ENCODE data around the gene PIM3.
A peak's percentile ranks its signal among the peaks of the same experiment; 100 is the strongest.

PIM3 gene

DNA sequence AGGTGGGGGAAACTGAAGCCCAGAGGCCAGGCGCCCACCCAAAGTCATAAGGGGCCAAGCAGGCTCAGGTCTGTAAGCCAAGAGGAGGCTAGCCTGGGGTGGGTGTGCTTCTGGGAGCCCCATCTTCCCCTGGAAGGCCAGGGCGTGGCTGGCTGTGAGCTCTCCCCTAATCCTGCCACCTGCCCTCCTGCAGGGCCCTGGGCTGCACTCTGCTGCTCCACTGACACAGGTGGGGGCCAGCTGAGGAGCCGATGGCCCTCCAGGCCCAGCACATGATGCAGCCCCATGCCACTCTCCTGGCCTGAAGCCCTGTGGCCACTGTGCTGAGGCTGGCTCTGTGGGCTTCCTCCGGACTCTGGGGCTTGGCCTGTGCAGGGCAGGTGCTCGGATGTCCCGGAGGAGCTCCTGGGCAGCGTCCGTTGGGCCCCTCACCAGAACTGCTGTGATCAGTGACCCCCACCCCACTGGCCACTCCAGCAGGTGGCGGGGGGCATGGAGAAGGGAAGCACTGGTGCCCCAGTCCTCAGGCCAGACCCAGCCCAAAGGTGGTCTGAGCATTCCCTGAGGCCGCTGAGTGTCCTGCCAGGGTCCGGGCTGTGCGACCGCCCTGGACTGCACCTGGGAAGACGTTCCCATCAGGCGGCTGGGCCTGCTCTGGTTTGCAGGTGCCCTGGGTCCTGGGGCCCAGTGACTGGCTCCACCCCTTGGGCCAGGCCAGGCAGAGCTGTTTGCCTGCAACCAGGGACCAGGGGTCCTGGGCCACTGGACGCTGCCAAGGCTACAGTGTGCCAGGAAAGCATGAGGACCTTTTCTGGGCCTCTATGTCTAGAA lies 8.5 kb downstream of the PIM3 start:
- 93% methylated on average over 16 of the region's 16 CpGs for WGBS

DNA sequence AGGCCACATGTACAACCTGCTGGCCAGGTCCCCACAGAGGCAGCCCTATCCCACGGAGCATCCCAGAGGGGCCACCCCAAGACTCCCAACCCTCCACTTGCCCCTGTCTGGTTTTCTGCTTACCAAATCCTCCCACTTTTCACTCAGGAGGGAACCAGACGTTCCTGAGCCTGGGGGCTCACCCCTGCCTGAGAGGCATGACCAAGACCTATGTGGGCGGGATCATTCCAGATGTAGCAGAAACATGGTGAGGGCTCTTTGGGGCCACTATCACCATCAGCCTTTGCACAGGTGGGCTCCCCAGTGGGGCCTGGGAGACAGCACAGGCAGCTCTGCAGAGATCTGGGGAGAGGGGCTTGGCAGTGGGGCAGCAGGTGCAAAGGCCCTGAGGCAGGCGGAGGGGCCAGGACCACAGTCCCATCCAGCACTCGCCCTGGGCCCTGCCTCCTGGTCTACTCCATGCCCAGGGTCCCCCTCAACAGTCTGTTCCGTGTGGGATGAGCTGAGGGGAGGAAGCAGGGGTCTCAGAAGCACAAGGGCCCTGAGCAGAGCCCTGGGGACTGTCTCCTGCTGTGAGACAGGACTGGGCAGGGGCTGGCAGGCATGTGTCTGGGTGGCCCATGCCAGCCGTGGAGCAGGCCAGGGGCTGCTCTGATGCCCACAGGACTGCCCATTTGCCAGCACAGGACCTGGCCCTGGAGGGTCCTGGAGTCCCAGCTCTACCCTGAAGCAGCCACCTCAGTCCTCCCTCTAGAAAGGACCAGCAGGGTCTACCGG lies 9.4 kb downstream of the PIM3 start:
- no peak overlapping the region for H2BK5ac ChIP-seq (ENCODE audit: low read depth, low read length, poor library complexity, severe bottlenecking)

More for the DNA sequence above, 8.5 kb downstream of the PIM3 start:
- no peak overlapping the region for H3K23ac ChIP-seq (ENCODE audit: low read length in 2 of 2)
- peaks cover 5 to 37% of the 10 kb centered on the region in 2 experiments for H3K36me3 ChIP-seq (ENCODE audit: control insufficient read depth in 1 of 2, insufficient read depth in 2 of 2, low read depth in 1 of 2, low read length in 2 of 2)
- H3K9me3 ChIP-seq (ENCODE audit: control insufficient read depth, low read length) = no peaks in the 10 kb centered on the region
- no peak overlapping the region for H2BK5ac ChIP-seq (ENCODE audit: low read depth, low read length, poor library complexity, severe bottlenecking)
- H3K4me1 ChIP-seq (ENCODE audit: control insufficient read depth, insufficient read depth, low read depth, low read length) = peaks cover 54% of the 10 kb centered on the region
- peak overlapping the region; percentile 49 for H2BK15ac ChIP-seq (ENCODE audit: low read depth, poor library complexity, severe bottlenecking)
- no peak overlapping the region for H3K27ac ChIP-seq (ENCODE audit: low read length, poor library complexity, severe bottlenecking)
- H2BK120ac ChIP-seq (ENCODE audit: low read depth, low read length) = peak overlapping the region; percentile 29
- H3K79me1 ChIP-seq (replicated peaks; ENCODE audit: low read length, poor library complexity, severe bottlenecking) = peaks cover 18% of the 10 kb centered on the region
- H3K9ac ChIP-seq (ENCODE audit: low read length) = no peak overlapping the region
- H3K4ac ChIP-seq (ENCODE audit: low read depth in 1 of 2, low read length in 2 of 2) = peak overlapping the region; percentile 44 to 63
- peak overlapping the region; percentile 10 for H2AK5ac ChIP-seq (ENCODE audit: low read length, severe bottlenecking)
- peak overlapping the region in 1 of 2 experiments; percentile 25 for H3K18ac ChIP-seq (ENCODE audit: low read depth in 1 of 2, low read length in 2 of 2)
- peak overlapping the region; percentile 83 to 96 for H2BK12ac ChIP-seq (ENCODE audit: low read length in 2 of 2)
- H3K4me3 ChIP-seq (ENCODE audit: insufficient read depth in 1 of 2, low read depth in 1 of 2, low read length in 2 of 2) = no peak overlapping the region
- H2AFZ ChIP-seq (ENCODE audit: low read depth, low read length) = no peak overlapping the region
- no peak overlapping the region for H4K8ac ChIP-seq (ENCODE audit: low read length)
- peak overlapping the region; percentile 85 for H4K91ac ChIP-seq (ENCODE audit: low read length)
- no peak overlapping the region for H3K4me2 ChIP-seq (ENCODE audit: low read length, poor library complexity, severe bottlenecking)
- no peak overlapping the region for H3K14ac ChIP-seq (ENCODE audit: low read length in 2 of 2)
- no peaks in the 10 kb centered on the region for H3K27me3 ChIP-seq (ENCODE audit: control insufficient read depth in 1 of 2, insufficient read depth in 1 of 2, low read length in 2 of 2)
- DNase-seq = no peak

DNA sequence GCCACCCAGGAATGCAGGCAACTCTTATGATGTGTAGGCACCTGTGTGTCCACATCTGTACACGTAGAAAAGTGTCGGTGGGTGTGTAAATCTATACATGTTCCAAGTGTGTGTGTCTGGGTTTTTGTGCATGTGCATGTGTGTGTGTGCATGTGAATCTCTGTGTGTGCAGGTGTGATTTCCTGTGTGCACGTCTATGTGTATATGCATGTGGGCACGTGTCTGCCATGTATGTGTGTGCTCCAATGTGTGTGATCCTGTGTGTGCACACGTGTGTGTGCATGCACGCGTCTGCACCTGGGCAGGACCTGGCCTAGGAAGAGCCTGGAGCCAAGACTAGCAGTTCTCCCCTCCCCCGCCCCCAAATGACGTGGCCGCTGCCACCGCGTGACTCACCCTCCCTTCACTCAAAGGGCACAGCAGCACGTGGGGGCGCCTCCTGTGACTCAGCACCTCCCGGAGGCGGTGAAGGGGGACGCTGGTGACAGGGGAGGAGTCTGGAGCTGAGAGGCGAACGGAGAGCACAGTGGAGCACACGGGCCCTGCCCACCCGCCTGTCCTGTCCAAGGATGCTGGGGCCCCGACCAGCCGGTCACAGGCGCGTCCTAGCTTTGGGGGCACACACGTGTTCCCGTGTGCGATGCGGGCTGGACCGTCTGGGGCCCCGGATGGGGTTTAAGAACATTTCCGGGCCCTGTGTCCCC lies 10.1 kb downstream of the PIM3 start:
- Histone ChIP-seq H3K27ac (ENCODE audit: low read length, poor library complexity, severe bottlenecking) (no peak overlapping the region), H3K36me3 (ENCODE audit: control insufficient read depth in 1 of 2, insufficient read depth in 2 of 2, low read depth in 1 of 2, low read length in 2 of 2) (peaks cover 0 to 20% of the 10 kb centered on the region in 2 experiments)
- 12% methylated on average over 31 of the region's 32 CpGs for WGBS

More for the DNA sequence above, 9.4 kb downstream of the PIM3 start:
- Histone ChIP-seq H4K8ac (ENCODE audit: low read length) (peak overlapping the region; percentile 0), H3K4ac (ENCODE audit: low read depth in 1 of 2, low read length in 2 of 2) (peak overlapping the region; percentile 63 to 87), H3K18ac (ENCODE audit: low read depth in 1 of 2, low read length in 2 of 2) (peak overlapping the region; percentile 31 to 58), H3K23ac (ENCODE audit: low read length in 2 of 2) (no peak overlapping the region), H2AFZ (ENCODE audit: low read depth, low read length) (no peak overlapping the region), H3K4me1 (ENCODE audit: control insufficient read depth, insufficient read depth, low read depth, low read length) (peaks cover 49% of the 10 kb centered on the region), H3K4me3 (ENCODE audit: insufficient read depth in 1 of 2, low read depth in 1 of 2, low read length in 2 of 2) (no peak overlapping the region), H3K9ac (ENCODE audit: low read length) (no peak overlapping the region), H3K36me3 (ENCODE audit: control insufficient read depth in 1 of 2, insufficient read depth in 2 of 2, low read depth in 1 of 2, low read length in 2 of 2) (peaks cover 0 to 28% of the 10 kb centered on the region in 2 experiments), H4K91ac (ENCODE audit: low read length) (peak overlapping the region; percentile 61), H3K79me1 (replicated peaks; ENCODE audit: low read length, poor library complexity, severe bottlenecking) (peaks cover 11% of the 10 kb centered on the region), H2BK120ac (ENCODE audit: low read depth, low read length) (peak overlapping the region; percentile 86), H3K4me2 (ENCODE audit: low read length, poor library complexity, severe bottlenecking) (no peak overlapping the region), H3K14ac (ENCODE audit: low read length in 2 of 2) (peak overlapping the region in 1 of 2 experiments; percentile 39), H2BK15ac (ENCODE audit: low read depth, poor library complexity, severe bottlenecking) (peak overlapping the region; percentile 90), H3K27me3 (ENCODE audit: control insufficient read depth in 1 of 2, insufficient read depth in 1 of 2, low read length in 2 of 2) (no peaks in the 10 kb centered on the region), H2BK12ac (ENCODE audit: low read length in 2 of 2) (peak overlapping the region; percentile 83 to 96), H3K27ac (ENCODE audit: low read length, poor library complexity, severe bottlenecking) (no peak overlapping the region), H2AK5ac (ENCODE audit: low read length, severe bottlenecking) (peak overlapping the region; percentile 10), H3K9me3 (ENCODE audit: control insufficient read depth, low read length) (no peaks in the 10 kb centered on the region)
- WGBS = 92% methylated on average over 8 of the region's 8 CpGs
- DNase-seq = no peak

More for the DNA sequence above, 10.1 kb downstream of the PIM3 start:
- Histone ChIP-seq H3K9me3 (ENCODE audit: control insufficient read depth, low read length) (no peaks in the 10 kb centered on the region), H3K4ac (ENCODE audit: low read depth in 1 of 2, low read length in 2 of 2) (peak overlapping the region; percentile 87 to 88), H4K8ac (ENCODE audit: low read length) (peak overlapping the region; percentile 91), H3K79me1 (replicated peaks; ENCODE audit: low read length, poor library complexity, severe bottlenecking) (peaks cover 8% of the 10 kb centered on the region), H2BK12ac (ENCODE audit: low read length in 2 of 2) (peak overlapping the region; percentile 83 to 92), H3K4me3 (ENCODE audit: insufficient read depth in 1 of 2, low read depth in 1 of 2, low read length in 2 of 2) (peak overlapping the region; percentile 56 to 79), H4K91ac (ENCODE audit: low read length) (peak overlapping the region; percentile 96), H2BK15ac (ENCODE audit: low read depth, poor library complexity, severe bottlenecking) (peak overlapping the region; percentile 99), H2AFZ (ENCODE audit: low read depth, low read length) (no peak overlapping the region), H2BK120ac (ENCODE audit: low read depth, low read length) (peak overlapping the region; percentile 98), H3K4me2 (ENCODE audit: low read length, poor library complexity, severe bottlenecking) (peak overlapping the region; percentile 75), H3K27me3 (ENCODE audit: control insufficient read depth in 1 of 2, insufficient read depth in 1 of 2, low read length in 2 of 2) (no peaks in the 10 kb centered on the region), H2AK5ac (ENCODE audit: low read length, severe bottlenecking) (no peak overlapping the region), H3K23ac (ENCODE audit: low read length in 2 of 2) (no peak overlapping the region), H3K4me1 (ENCODE audit: control insufficient read depth, insufficient read depth, low read depth, low read length) (peaks cover 46% of the 10 kb centered on the region), H3K14ac (ENCODE audit: low read length in 2 of 2) (peak overlapping the region in 1 of 2 experiments; percentile 63), H3K9ac (ENCODE audit: low read length) (peak overlapping the region; percentile 83), H2BK5ac (ENCODE audit: low read depth, low read length, poor library complexity, severe bottlenecking) (no peak overlapping the region), H3K18ac (ENCODE audit: low read depth in 1 of 2, low read length in 2 of 2) (peak overlapping the region; percentile 81 to 96)
- DNase-seq = peak; percentile 99

Data from mesenchymal stem cell (in vitro differentiated cells and primary cell).